Prostate gland (tissue), 2 donors: ENCODE measurements around the gene MEGF9.

Experiments
- POLR2A ChIP-seq: fragments of 450-650 bp; IDR thresholded peaks from one replicate; pipeline ENCODE4 v1.6.1; 2016; ENCODE audit warnings: antibody characterized with exemption, mild to moderate bottlenecking
- POLR2AphosphoS5 ChIP-seq: sonication (generic); formaldehyde crosslinking; IDR thresholded peaks from one replicate; pipeline ENCODE4 v1.6.1; 2017; ENCODE audit warnings: antibody characterized with exemption
- TF ChIP-seq, protein P1 (sequence below), 4 experiments: fragments of 200-600 bp in 2 of 4; fragments of 450-650 bp in 2 of 4; sonication (generic) in 2 of 4; IDR thresholded peaks; 1 replicate in 3 of 4; 2 replicates in 1 of 4; pipeline ENCODE4 v1.5.1; 2016 to 2019; ENCODE audit warnings: antibody characterized with exemption in 4 of 4, mild to moderate bottlenecking in 2 of 4, moderate library complexity in 2 of 4

DNA sequence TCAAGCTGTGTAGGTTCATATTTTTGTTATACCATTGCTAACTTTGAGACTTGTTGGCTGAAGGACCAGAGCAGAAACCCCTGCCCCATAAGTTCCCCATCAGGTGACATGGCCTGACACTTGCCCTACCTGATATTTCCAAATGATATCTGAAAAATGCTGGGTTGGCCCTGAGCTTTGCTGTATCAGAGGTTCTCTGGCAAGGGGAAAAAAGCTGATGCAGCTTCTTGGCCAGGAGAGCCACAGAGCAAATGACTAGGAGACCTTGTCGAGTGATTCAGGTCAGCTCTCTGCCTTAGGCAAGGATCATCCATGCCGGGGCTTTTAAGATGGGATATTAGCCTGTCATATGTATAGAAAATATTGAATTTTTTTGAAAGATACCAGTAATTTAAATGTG is 2.9 kb upstream of the MEGF9 start:
- TF ChIP-seq, protein P1, sequence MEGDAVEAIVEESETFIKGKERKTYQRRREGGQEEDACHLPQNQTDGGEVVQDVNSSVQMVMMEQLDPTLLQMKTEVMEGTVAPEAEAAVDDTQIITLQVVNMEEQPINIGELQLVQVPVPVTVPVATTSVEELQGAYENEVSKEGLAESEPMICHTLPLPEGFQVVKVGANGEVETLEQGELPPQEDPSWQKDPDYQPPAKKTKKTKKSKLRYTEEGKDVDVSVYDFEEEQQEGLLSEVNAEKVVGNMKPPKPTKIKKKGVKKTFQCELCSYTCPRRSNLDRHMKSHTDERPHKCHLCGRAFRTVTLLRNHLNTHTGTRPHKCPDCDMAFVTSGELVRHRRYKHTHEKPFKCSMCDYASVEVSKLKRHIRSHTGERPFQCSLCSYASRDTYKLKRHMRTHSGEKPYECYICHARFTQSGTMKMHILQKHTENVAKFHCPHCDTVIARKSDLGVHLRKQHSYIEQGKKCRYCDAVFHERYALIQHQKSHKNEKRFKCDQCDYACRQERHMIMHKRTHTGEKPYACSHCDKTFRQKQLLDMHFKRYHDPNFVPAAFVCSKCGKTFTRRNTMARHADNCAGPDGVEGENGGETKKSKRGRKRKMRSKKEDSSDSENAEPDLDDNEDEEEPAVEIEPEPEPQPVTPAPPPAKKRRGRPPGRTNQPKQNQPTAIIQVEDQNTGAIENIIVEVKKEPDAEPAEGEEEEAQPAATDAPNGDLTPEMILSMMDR (IDR thresholded peaks at IDR 0.05): no peak
- TF ChIP-seq POLR2A: no peak
- no peak for TF ChIP-seq POLR2AphosphoS5
